HepG2 (cell line): ENCODE data around the gene CALD1. TPM values are rescaled to one million over a fixed set of nuclear protein-coding genes. Genes with fewer than 3 reads are reported as not detected.

Experiments used
- ARID2 ChIP-seq: sonication (generic); formaldehyde crosslinking; IDR thresholded peaks from 2 replicates; pipeline ENCODE4 v1.8.1; 2022; ENCODE audit warnings: mild to moderate bottlenecking, missing genetic modification reagents, borderline replicate concordance
- CEBPB ChIP-seq: IDR thresholded peaks from 2 replicates; pipeline ENCODE4 v1.6.1; 2011; ENCODE audit warnings: low read depth, low read length, improper control_type of control experiment, borderline replicate concordance
- EP300 ChIP-seq, 3 experiments: sonication (generic) in 1 of 3; formaldehyde crosslinking in 1 of 3; IDR thresholded peaks; 2 replicates each; pipeline versions ENCODE4 v1.5.1 to v1.6.1; 2011 to 2020; ENCODE audit warnings: low read depth in 2 of 3, low read length in 2 of 3, borderline replicate concordance in 1 of 3, improper control_type of control experiment in 1 of 3, mild to moderate bottlenecking in 1 of 3, missing genetic modification reagents in 1 of 3, moderate library complexity in 1 of 3
- FOXA3 ChIP-seq: IDR thresholded peaks from 2 replicates; pipeline ENCODE4 v1.6.1; 2016; ENCODE audit warnings: missing genetic modification reagents, missing compliant biosample characterization
- GABPA ChIP-seq, 2 experiments: IDR thresholded peaks; 2 replicates each; pipeline ENCODE4 v1.6.1; 2011 to 2016; ENCODE audit warnings: low read depth in 2 of 2, low read length in 1 of 2, missing biosample characterization in 1 of 2, missing genetic modification characterization in 1 of 2
- GATAD2A ChIP-seq: IDR thresholded peaks from 2 replicates; pipeline ENCODE4 v1.6.1; 2016
- KDM4B ChIP-seq: sonication (generic); formaldehyde crosslinking; IDR thresholded peaks from 2 replicates; pipeline ENCODE4 v1.4.0; 2020; ENCODE audit warnings: missing genetic modification reagents
- NR2F1 ChIP-seq, 2 experiments: fragments of 450-650 bp in 1 of 2; formaldehyde crosslinking in 1 of 2; IDR thresholded peaks; 2 replicates each; pipeline versions ENCODE4 v1.5.0 to v1.6.1; 2016 to 2020; ENCODE audit warnings: mild to moderate bottlenecking in 1 of 2, missing compliant biosample characterization in 1 of 2, missing genetic modification reagents in 1 of 2, moderate library complexity in 1 of 2
- REST ChIP-seq, 2 experiments: IDR thresholded peaks; 2 replicates each; pipeline ENCODE4 v1.6.1; 2011 to 2012; ENCODE audit warnings: low read length in 2 of 2, borderline replicate concordance in 1 of 2, low read depth in 1 of 2, mild to moderate bottlenecking in 1 of 2, moderate library complexity in 1 of 2
- RXRA ChIP-seq: sonication (generic); formaldehyde crosslinking; IDR thresholded peaks from 2 replicates; pipeline ENCODE4 v1.5.1; 2020; ENCODE audit warnings: missing genetic modification reagents
- SP4 ChIP-seq: sonication (generic); formaldehyde crosslinking; IDR thresholded peaks from 2 replicates; pipeline ENCODE4 v1.8.1; 2023; ENCODE audit warnings: mild to moderate bottlenecking, missing genetic modification reagents
- SSRP1 ChIP-seq: IDR thresholded peaks from 2 replicates; pipeline ENCODE4 v1.6.1; 2016; ENCODE audit warnings: control low read depth
- ZFP36L2 ChIP-seq: sonication (generic); formaldehyde crosslinking; IDR thresholded peaks from 2 replicates; pipeline ENCODE4 v1.4.0; 2020; ENCODE audit warnings: missing genetic modification reagents
- ZFY ChIP-seq: sonication (generic); formaldehyde crosslinking; IDR thresholded peaks from 2 replicates; pipeline ENCODE4 v1.4.0; 2020; ENCODE audit warnings: missing genetic modification reagents
- ZNF333 ChIP-seq: sonication (generic); formaldehyde crosslinking; IDR thresholded peaks from 2 replicates; pipeline ENCODE4 v1.4.0; 2020; ENCODE audit warnings: mild to moderate bottlenecking, missing genetic modification reagents, borderline replicate concordance
- ZNF563 ChIP-seq: sonication (generic); formaldehyde crosslinking; IDR thresholded peaks from 2 replicates; pipeline ENCODE4 v1.8.0; 2022; ENCODE audit warnings: mild to moderate bottlenecking, moderate library complexity, missing genetic modification reagents
- ZNF709 ChIP-seq: sonication (generic); formaldehyde crosslinking; IDR thresholded peaks from 2 replicates; pipeline ENCODE4 v1.5.0; 2020; ENCODE audit warnings: mild to moderate bottlenecking, missing genetic modification reagents
- ZNF75D ChIP-seq: sonication (generic); formaldehyde crosslinking; IDR thresholded peaks from 2 replicates; pipeline ENCODE4 v1.8.1; 2023; ENCODE audit warnings: missing genetic modification reagents, mild to moderate bottlenecking, borderline replicate concordance
- polyA plus RNA-seq, 8 experiments: library from polyadenylated mRNA; depleted of rRNA in 3 of 8; stranded (reverse) in 7 of 8; unstranded in 1 of 8; fragments of >200 nt; fragmentation: Illumina TruSeq in 4 of 8; extraction: Trizol in 4 of 8; gene quantifications; 2 replicates each; pipeline versions ENCODE4 v1.2.1 to v1.2.3, GENCODE V29; 2011 to 2016; ENCODE audit warnings: low read depth in 4 of 8, missing spikeins in 1 of 8, mixed read lengths in 1 of 8; ENCODE audit not compliant: insufficient read depth in 1 of 8
- total RNA-seq, 5 experiments: library from RNA; depleted of rRNA; stranded (reverse); fragments of >200 nt; fragmentation: Illumina TruSeq; extraction: Trizol; gene quantifications; 2 replicates each; pipeline ENCODE4 v1.2.3, GENCODE V29; 2016; ENCODE audit warnings: low read depth in 1 of 5
- TF ChIP-seq, protein P1 (sequence below): sonication (generic); formaldehyde crosslinking; IDR thresholded peaks from 2 replicates; pipeline ENCODE4 v1.4.0; 2020; ENCODE audit warnings: mild to moderate bottlenecking, low read depth, missing genetic modification reagents
- TF ChIP-seq, protein P2 (sequence below): sonication (generic); formaldehyde crosslinking; IDR thresholded peaks from 2 replicates; pipeline ENCODE4 v1.4.0; 2020; ENCODE audit warnings: missing genetic modification reagents

The CALD1 gene
- total and polyA plus RNA-seq, 2 of the 13 experiments (the other 11 are each of a cell fraction or from before 2014, with no cell fraction given) = 53.0 to 112 TPM

DNA sequence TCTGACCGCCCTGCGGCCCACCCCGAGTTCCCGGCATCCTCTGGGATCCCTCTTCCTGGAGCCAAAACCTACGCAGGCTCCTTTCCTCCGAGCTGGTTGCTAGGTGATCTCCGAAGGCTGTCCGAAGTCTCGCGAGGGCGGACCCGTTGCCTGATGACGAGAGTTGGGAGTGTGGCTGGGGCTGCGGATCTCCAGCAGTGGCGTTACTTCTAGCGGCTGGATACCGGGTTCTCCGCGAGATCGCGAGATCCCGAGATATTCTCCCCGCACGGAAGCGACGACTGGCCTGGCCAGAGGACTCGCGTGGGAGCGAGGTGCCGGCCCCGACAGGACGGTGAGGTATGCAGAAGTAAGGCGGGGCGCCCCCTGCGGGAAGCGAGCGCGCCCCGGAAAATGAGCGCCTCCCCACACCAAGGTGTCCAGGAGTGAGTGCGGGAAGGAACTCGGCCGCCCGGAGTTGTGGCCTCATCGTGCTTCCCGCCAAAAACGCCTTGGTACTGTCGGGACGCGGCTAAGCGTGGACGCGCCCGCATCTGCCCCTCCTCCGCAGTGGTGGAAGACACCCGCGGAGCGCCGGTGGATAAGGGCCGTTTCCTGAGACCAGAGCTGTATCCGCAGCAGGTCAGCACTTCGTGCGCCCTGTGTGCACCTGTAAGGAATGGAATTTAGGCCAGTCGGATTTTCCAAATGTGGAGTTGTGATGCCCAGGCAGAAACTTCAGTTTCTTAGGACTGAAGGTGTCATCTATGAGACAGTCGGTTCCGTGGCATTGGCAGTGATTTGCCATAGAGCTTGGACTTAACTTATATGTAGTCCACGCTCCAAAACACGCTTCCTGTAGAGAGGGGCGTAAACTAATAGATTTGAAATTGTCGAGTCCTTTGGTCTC is 207.2 kb downstream of the CALD1 start, which contains the start of gene AGBL3 (continued):
- TF ChIP-seq ZFP36L2 (CRISPR knock-in tag) (no peak), ZNF333 (CRISPR knock-in tag) (no peak), GABPA (IDR thresholded peaks at IDR 0.05; ENCODE audit: low read depth, low read length) (no peak), GABPA (CRISPR knock-in tag; IDR thresholded peaks at IDR 0.05; ENCODE audit: low read depth) (peak; percentile 43; the same call in 1 of the 2 replicates), REST (IDR thresholded peaks at IDR 0.05; ENCODE audit: borderline replicate concordance in 1 of 2, low read depth in 1 of 2, low read length in 2 of 2) (0 out of 4 replicates have a peak, but pooled peaks of 1 of the 2 experiments have one; percentile 8), ARID2 (peak; percentile 81; the same call in 1 of the 2 replicates), SSRP1 (peak; percentile 84; the same call in 1 of the 2 replicates), GATAD2A (CRISPR knock-in tag) (peak; percentile 61), NR2F1 (CRISPR knock-in tag; IDR thresholded peaks at IDR 0.05) (0 out of 4 replicates have a peak, but pooled peaks of 1 of the 2 experiments have one; percentile 30), EP300 (IDR thresholded peaks at IDR 0.05; ENCODE audit: low read depth in 2 of 2, low read length in 2 of 2) (no peak), EP300 (CRISPR knock-in tag; IDR thresholded peaks at IDR 0.05; ENCODE audit: borderline replicate concordance) (no peak; the same call in 1 of the 2 replicates), ZNF563 (CRISPR knock-in tag) (no peak), KDM4B (CRISPR knock-in tag) (no peak), FOXA3 (CRISPR knock-in tag) (peak; percentile 31; the same call in 1 of the 2 replicates), ZFY (CRISPR knock-in tag) (peak; percentile 78), ZNF709 (CRISPR knock-in tag) (peak; percentile 84; the same call in 1 of the 2 replicates), RXRA (CRISPR knock-in tag) (peak; percentile 74; the same call in 1 of the 2 replicates), SP4 (CRISPR knock-in tag) (peak; percentile 76), ZNF75D (CRISPR knock-in tag) (no peak), CEBPB (no peak)
- TF ChIP-seq, protein P1, sequence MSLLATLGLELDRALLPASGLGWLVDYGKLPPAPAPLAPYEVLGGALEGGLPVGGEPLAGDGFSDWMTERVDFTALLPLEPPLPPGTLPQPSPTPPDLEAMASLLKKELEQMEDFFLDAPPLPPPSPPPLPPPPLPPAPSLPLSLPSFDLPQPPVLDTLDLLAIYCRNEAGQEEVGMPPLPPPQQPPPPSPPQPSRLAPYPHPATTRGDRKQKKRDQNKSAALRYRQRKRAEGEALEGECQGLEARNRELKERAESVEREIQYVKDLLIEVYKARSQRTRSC (CRISPR knock-in tag) = 0 out of 2 replicates have a peak, but pooled peaks have one; percentile 69
- TF ChIP-seq, protein P2, sequence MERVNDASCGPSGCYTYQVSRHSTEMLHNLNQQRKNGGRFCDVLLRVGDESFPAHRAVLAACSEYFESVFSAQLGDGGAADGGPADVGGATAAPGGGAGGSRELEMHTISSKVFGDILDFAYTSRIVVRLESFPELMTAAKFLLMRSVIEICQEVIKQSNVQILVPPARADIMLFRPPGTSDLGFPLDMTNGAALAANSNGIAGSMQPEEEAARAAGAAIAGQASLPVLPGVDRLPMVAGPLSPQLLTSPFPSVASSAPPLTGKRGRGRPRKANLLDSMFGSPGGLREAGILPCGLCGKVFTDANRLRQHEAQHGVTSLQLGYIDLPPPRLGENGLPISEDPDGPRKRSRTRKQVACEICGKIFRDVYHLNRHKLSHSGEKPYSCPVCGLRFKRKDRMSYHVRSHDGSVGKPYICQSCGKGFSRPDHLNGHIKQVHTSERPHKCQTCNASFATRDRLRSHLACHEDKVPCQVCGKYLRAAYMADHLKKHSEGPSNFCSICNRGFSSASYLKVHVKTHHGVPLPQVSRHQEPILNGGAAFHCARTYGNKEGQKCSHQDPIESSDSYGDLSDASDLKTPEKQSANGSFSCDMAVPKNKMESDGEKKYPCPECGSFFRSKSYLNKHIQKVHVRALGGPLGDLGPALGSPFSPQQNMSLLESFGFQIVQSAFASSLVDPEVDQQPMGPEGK (CRISPR knock-in tag) = peak; percentile 12; the same call in 1 of the 2 replicates
